ENCODE measurements around the gene TALDO1.

The TALDO1 gene

GRCh38 chr11:801097-801780, 54.0 kb downstream of the TALDO1 start:
- no peak for FAIRE-seq

GRCh38 chr11:802018-802617, 54.9 kb downstream of the TALDO1 start:
- FAIRE-seq, result no peak
- no peak for DNase-seq (ENCODE audit: insufficient read length, low spot score)
- TF ChIP-seq CTCF (IDR thresholded peaks at IDR 0.05; ENCODE audit: insufficient read depth, missing control alignments), result no peak

More at GRCh38 chr11:801097-801780, 54.0 kb downstream of the TALDO1 start:
- no peak for DNase-seq (ENCODE audit: insufficient read length, low spot score)
- TF ChIP-seq CTCF (IDR thresholded peaks at IDR 0.05; ENCODE audit: insufficient read depth, missing control alignments), result no peak

- DNase-seq (ENCODE audit: insufficient read length, low spot score) (no peak), FAIRE-seq (no peak)
- no peak for TF ChIP-seq CTCF (IDR thresholded peaks at IDR 0.05; ENCODE audit: insufficient read depth, missing control alignments)
These were observed 55.6 kb downstream of the TALDO1 start for GRCh38 chr11:802693-803466.

GRCh38 chr11:803467-803742, 56.1 kb downstream of the TALDO1 start:
- DNase-seq (ENCODE audit: insufficient read length, low spot score) (no peak), FAIRE-seq (no peak)
- TF ChIP-seq CTCF (IDR thresholded peaks at IDR 0.05; ENCODE audit: insufficient read depth, missing control alignments), result no peak

GRCh38 chr11:803770-804598, 56.7 kb downstream of the TALDO1 start:
- TF ChIP-seq CTCF (IDR thresholded peaks at IDR 0.05; ENCODE audit: insufficient read depth, missing control alignments), result no peak
- no peak for DNase-seq (ENCODE audit: insufficient read length, low spot score)
- no peak for FAIRE-seq

GRCh38 chr11:804599-804964, 57.3 kb downstream of the TALDO1 start:
- no peak for TF ChIP-seq CTCF (IDR thresholded peaks at IDR 0.05; ENCODE audit: insufficient read depth, missing control alignments)
- no peak for FAIRE-seq
- no peak for DNase-seq (ENCODE audit: insufficient read length, low spot score)

Data from D721Med (cell line).